GM19023 (cell line): ENCODE measurements around the gene SHOC2.

Experiments used
- ATAC-seq: cut with Tn5 transposase; IDR thresholded peaks from one replicate; pipeline ENCODE4 v1.9.1; 2021; ENCODE audit warnings: mild to moderate bottlenecking, moderate library complexity; ENCODE audit not compliant: unreplicated experiment

SHOC2 gene

DNA sequence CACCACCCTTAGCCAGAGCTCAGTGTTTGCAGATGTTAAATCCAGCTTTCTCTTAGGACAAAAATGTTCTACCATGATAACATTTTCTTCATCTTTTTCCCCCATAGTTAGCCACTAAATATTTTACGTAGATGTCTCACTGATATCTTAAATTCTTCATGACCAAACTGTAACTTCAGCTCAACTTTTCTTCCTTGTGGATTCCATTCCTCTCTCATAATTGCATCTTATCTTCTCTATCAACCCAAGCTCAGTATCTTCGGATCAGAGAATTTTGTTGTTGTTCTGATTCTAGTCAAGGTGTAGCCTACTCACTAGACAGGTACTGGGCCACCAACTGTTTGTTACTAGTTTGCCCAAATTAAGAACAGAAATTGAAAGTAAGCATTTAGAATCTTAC is 60.2 kb downstream of the SHOC2 start:
- no peak for ATAC-seq

DNA sequence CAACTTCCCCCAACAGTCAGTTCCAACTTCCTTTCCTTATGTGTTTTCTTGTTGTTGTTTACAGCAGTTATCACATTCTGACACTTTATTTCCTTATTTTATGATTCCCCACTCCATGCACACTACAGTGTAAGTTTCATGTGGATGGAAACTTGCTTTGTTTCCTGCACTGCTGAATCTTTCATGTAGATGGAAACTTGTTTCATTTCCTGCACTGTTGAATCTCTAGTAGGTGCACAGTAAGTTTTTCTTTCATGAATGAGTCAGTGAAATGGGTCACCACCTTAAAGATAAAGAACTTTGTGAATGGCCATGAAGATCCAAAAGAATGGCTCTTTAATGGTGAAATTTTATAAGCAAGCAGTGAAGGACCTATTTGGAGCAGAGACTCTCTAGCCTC is 61.4 kb downstream of the SHOC2 start:
- ATAC-seq: no peak

DNA sequence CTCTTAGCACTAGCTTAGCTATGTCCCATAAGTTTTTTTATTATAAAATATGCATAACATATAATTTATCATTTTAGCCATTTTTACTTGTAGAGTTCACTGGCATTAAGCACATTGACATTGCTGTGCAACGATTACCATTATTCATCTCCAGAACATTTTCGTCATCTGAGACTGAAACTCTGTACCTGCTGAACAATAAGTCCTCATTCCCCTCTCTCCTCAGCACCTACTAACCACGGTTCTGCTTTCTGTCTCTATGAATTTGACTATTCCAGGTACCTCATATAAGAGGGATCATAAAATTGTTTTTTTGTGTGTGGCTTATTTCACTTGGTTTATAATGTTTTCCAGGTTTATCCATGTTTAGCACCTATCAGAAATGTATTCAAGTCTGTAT is 64.1 kb downstream of the SHOC2 start:
- ATAC-seq: no peak

DNA sequence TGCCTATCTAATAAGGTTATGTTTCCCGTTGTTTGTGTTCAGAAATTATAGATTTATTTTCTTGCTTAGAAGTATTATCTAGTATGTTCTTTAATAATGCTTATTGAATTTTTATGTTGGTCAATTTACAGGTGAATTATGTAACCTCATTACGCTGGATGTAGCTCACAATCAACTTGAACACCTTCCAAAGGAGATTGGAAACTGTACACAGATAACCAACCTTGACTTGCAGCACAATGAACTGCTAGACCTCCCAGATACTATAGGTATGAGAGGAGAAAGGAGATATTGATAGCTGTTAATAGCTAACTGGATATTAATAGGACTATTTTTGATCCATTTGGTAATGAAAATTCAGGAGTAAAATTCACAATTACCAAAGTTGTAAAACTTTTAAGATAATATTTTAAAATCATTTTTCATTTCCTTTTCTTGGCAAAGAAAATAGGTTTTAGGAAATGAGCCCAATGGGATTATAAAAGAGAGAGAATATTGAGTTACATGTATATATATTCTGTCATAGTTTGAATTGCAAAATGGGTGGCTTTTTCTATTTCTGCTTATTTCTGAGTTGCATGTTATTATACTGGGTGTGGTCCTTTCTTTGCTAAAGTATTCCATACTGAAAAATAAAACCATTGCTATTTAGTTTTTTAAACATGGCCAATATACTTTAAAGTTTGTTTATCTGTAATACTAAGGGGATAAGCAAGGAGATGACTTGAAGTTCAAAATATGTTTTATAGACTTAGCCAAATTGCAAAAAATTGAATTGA is 66.3 kb downstream of the SHOC2 start:
- no peak for ATAC-seq

DNA sequence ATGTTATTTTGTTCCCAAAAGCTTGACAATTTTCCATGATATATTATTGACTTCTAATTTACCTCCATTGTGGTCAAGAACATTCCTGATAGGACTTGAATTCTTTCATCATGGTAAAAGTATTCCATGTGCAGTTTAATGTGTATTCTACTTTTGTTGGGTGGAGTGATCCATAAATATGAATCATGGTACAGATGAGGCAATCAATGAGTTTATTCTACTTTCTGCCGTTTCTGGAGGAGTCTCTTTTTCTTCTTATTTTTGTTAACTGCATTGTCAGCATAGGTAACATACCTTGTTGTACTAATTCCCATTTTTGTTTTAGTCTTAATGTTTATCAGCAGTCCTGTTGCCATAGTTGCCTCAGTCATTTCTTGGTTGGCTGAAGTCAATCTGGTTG is 69.6 kb downstream of the SHOC2 start:
- no peak for ATAC-seq

DNA sequence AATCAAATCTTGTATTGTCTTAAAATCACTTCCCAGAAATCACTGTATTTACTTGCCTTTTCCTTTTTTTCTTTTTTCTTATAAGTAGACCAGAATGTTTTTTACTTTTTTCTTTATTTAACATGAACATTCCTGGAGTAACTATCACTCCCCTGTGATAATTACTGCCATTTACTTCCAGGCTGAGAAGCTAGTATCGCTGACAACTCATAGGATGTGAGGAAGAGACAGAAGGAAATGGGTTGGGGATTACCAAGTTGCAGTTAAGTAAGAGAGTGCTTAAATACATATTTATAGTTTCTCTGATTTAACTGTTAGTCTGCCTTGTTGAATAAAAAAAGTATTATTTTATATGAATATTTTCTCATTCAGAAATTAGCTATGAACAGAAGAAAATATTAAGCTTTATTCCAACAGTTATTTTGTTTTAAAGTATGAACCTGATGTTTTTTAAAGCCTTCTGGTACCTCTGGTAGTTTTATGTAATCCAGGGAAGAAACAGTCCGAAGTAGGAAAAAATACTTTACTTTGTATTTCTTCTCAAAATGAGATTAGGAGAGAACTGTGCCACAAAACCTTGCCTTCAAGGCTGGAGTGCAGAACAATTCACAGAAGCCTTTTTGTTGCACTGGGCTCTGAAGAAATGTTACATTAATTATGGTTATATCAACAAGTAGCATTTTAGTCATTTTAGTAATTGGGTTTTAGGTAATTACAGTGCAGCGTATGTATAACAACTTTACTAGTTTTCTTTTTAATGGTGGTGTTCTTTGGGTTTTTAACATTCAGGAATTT is 72.8 kb downstream of the SHOC2 start:
- ATAC-seq: no peak

DNA sequence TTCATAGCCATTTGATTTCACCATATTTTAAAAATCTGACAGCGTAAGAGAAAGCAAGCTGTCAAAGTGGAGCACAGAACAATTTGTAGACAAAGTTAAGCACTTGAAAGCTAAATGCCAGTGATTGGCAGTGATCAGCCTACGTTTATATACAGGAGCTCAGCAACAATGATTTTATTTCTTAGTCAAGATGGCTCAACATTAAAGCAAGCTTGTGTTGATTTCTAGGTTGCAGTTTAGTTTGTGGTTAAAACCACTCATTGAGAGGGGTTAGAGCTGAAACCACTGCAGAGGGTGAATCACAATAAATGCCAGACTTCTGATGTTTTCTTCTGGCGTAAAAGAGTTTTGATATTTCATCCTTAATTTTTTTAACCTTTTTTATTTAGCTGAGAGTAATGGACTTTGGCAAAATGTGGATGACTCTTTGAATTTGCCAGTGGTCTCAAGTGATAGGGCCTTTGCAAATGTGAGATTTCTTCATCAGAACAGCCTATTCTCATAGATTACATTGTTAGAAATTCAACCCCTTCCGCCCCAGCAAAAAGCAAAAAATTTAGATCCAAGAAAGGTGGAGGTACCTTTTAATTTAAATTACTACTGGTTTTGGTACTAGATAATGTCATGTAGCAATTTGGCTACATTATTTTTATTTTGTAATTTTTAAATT is 73.8 kb downstream of the SHOC2 start:
- no peak for ATAC-seq

DNA sequence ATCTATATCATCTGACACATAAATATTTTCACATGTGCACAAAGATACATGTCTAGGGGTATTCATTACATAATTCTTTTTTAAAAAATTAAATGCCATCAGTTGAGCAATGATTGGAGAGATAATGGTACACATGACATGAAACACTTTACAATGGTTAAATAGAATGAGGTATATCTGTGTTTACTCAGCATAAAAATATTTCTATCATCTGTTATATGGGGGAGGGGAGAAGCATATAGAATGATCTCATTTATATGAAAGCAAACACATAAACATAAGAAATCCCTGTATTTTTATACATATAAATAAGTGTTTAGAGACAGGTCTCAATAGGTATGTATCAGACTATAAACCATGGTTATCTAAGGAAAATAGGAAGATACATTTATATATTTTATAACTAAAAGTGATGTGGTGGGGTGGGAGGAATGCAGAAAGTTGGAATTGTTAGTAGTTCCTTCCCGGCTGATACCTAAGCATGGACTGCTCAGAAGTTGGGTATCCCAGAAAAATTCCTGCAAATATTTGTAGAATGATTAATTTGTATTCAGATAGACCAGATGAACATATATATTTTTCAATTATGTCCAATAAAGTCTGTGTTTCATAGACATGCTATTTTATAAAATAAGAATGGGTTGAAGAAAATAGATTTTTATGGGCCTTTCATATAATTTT is 75.1 kb downstream of the SHOC2 start:
- ATAC-seq: no peak

DNA sequence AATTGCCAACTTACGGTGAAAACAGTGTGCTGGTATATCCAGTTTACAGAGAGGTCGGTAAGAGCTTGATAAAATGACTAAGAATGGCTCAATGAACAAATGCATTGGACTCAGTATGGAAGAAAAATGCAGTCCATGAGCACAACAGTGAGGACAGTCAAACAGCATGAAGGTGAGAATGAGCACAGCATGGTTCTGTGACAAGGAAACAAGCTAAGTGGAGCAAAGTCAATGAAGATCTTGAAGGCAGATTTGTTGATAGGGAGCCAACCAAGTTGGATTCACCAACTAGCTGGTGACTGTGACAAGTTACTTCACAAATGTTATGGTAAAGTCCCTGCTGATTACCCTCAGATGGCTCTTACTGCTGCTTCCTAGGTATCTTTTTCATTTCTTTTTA is 75.9 kb downstream of the SHOC2 start:
- ATAC-seq: no peak

DNA sequence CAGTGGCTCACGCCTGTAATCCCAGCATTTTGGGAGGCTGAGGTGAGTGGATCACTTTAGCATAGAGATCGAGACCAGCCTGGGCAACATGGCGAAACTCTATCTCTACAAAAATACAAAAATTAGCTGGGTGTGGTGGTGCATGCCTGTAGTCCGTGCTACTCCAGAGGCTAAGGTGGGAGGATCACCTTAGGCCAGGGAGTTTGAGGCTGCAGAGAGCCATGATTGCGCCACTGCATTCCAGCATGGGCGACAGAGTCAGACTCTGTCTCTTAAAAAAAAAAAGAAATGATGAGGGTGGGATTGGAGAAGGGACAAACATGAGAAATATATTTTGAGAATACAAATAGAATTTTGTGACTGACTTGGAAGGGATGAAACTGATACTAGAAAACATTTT is 76.9 kb downstream of the SHOC2 start:
- ATAC-seq: no peak

DNA sequence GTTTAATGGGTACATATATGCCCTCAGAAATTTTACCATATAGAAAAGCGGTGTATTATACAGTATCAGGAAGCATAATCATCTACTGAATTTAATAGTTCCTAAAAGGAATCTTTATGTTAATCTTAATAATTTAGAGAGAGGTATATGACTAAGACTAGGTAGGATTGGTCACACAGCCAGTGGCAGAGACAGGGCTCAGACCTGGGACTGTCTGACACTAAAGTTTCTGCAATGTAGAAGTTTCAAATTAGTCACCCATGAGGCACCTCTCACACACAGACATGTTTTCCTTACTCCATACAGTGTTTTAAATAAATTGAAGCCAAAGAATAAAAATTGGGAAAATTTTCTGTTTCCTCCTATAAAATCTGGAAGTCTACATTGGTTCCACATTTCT is 84.6 kb downstream of the SHOC2 start:
- ATAC-seq: no peak

DNA sequence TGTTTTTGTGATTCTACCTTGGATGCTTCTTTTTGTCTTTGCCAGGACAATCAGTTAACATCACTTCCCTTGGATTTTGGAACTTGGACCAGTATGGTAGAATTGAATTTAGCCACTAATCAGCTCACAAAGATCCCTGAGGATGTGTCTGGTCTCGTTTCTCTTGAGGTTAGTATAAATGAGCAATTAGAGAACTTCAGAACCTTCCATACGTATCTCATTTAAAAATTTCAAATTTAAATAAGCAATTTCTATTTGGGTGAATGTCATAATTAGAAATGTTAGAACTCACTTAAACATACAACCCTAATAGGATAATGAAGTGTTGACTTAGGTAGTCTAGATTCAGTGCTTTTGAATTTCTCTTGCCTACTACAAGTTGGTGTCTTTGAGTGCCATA is 88.1 kb downstream of the SHOC2 start:
- ATAC-seq: no peak

DNA sequence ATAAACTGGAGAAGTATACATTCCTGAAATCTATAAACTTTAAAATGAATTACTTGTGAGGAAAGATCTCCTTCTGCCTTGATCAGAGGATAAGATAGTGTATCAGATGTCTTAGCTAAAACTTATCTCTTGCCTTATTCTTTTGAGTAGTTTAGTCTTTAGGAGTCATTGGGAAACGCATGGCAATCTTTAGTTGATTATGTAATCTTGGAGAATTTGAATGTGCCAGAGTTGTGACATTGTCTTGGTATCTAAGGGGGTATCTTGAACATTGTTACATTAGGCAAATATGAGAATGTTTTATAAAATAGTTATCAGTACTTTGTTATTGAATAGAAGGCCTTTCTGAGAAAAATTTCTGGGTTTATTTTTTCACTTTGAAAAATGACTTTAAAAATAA is 95.8 kb downstream of the SHOC2 start:
- no peak for ATAC-seq

DNA sequence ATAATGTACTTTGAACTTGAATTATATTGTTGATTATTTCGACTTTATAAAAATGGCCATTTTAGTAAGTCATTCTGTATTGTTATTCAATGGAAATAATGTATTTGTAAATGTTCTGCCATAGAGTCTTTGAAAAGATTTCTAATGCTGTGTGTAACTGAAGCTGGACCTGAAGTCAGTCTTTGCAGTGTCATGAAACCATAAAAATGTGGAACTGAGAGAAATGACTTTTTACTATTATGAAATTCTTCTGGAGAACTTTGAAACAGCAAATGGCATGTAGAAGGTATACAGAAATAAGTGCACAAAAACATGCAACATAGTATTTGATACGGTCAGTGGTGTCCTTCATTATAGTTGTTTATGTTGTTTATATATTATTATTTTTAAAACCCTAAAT is 97.7 kb downstream of the SHOC2 start:
- no peak for ATAC-seq

DNA sequence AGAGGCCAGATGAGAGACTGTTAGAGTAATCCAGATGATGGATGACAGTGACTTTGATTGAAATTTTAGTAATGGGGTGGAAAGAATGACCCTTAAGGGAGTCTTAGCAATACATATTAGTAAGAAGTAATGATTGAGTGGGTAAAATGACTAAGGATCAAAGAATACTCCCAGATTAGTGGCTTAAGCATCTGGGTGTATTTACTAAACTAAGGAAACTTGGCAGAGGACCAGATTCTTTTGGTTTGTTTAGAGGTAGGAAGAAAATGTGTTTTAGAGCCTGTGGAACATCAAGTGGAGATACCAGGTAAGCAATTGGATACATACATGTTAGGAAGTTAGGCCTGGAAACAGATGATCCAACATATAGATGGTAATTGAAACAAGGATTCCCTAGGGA is 98.6 kb downstream of the SHOC2 start:
- ATAC-seq: no peak

DNA sequence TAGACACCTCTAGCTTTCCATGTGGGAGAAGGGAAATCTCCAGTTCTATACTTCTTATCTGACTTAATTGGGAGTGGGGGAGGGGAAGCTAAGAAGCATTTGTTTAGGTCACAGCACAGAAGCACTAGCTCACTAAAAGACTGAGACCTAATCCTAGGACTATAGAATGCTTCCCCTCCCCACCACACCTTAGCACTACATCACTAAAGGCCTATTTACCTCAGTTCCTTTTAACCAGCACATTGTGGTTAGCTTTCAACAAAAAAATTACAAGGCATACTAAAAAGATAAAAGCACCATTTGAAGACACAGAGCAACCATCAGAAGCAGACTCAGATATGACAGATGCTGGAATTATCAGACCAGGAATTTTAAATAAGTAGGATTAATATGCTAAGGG is 103.7 kb downstream of the SHOC2 start:
- ATAC-seq: no peak

DNA sequence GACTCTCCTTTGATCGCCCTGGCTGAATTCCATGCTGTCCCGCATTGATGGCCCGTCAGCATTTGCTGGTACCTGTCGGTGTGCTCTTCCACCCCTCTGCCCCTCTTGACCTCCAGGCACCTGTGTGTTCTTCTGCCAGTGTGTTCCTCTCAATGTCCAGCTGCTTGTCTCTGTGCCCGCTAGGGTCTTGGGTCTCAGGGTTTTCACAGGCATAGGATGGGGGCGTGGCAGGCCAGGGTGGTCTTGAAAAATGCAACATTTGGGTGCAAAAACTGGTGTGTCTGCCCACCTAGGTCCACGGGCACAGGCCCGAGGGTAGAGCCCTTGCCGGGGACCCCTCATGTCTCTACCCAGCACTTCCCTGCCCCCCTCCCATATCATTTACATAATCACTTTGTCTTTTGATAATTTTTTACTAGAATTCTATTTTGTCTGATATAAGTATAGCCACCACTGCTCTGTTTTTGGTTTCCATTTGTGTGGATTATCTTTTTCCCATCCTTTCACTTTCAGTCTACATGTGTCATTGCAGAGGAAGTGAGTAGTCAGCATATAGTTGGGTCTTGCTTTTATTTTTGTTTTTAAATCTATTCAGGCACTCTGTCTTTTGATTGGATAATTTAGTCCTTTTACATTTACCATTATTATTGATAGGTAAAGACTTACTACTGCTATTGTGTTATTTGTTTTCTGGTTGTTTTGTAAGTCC is 110.8 kb downstream of the SHOC2 start:
- ATAC-seq: no peak

DNA sequence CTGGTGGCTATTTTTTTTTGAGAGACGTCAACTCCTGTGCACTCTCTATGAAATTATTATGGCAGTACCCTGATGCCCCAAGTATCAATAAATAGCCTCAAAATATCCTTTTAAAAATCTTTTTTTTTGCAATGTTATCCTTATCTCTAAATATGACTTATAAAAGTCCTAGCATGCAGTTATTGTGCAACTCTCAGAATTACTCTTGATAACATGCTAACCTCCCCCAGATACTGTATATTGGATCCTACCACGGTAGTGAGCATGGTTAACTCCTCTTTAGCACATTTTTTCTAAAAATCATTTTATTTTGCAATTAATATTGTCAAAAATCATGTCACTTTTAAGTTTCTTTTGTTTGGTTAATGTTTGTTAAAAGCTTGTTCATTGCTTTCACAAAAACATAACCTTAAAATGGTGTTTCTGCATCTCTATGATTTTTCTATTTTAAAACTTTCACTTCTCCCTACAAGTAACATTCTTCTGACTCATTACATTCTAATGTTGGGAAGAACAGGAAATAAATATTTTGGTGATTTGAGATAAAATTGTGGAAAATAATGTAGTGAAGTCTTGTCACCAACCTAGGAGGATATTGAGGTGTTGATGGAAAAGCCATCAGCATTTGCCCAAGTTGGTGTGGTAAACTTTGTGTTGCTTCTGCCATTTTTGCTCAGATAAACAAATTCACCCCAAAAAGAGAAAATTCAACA is 115.3 kb downstream of the SHOC2 start:
- no peak for ATAC-seq

DNA sequence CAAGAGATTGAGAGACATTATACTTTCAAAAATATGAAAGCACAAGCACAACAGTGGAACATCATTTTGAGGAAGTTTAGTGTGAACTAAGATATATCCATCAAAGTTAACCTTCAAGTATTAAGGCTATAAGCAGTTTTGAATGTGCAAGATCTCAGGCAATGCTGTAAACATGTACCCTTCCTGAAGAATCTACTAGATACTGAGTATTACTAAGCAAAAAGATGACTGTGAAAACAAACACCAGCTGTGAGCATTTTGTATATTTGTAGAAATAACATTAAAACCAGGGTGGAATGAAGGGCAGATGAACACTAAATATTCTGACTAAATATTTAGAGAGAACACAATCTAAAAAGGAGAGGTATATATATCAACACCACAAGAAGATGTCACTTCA is 116.1 kb downstream of the SHOC2 start:
- no peak for ATAC-seq

DNA sequence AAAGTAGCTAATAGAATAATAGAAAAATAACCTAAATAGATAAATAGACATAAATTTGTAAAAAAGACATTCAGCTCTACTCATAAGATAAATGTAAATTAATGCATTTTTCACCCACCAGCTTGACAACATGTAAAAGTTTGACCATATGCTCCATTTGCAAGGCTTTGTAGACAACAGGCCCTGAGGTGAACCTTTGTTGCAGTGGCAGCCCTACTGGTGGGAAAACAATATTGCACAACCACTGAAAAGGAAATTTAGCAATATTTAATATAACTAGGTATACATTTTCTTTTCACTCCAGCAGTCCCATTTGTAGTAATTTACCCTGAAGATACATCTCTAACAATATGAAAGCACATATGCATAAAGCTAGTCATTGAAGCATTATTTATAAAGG is 118.5 kb downstream of the SHOC2 start:
- no peak for ATAC-seq
